Epidermal melanocyte (primary cell): ENCODE measurements around the gene CORO2A.
"Not testable (repeated sequence)": the region's sequence is repeated elsewhere in the genome, so short reads cannot be mapped to it uniquely, and the experiment has no call there.

Source experiments
- DNase-seq: peaks from one replicate; pipeline ENCODE4 v3.0.0; 2011; ENCODE audit warnings: low spot score; ENCODE audit not compliant: insufficient read length

The CORO2A gene

GRCh38 chr9:98191671-98192502 lies 550 bp downstream of the CORO2A start:
- no peak for DNase-seq

- no peak for DNase-seq
Measured at GRCh38 chr9:98191181-98191608, 1.2 kb downstream of the CORO2A start.

- no peak for DNase-seq
Measured at GRCh38 chr9:98190757-98191105, 1.7 kb downstream of the CORO2A start.

- no peak for DNase-seq
Measured at GRCh38 chr9:98189412-98189811, 3.0 kb downstream of the CORO2A start.

- no peak for DNase-seq
Measured at GRCh38 chr9:98187926-98188325, 4.5 kb downstream of the CORO2A start.

- no peak for DNase-seq
Measured at GRCh38 chr9:98186236-98186635, 6.2 kb downstream of the CORO2A start.

- DNase-seq = no peak
Measured at GRCh38 chr9:98185611-98186171, 6.7 kb downstream of the CORO2A start.

GRCh38 chr9:98185021-98185567 lies 7.3 kb downstream of the CORO2A start:
- DNase-seq = no peak

- no peak for DNase-seq
Measured at GRCh38 chr9:98184326-98184725, 8.1 kb downstream of the CORO2A start.

GRCh38 chr9:98182889-98183599 lies 9.4 kb downstream of the CORO2A start:
- DNase-seq = no peak

GRCh38 chr9:98182069-98182820 lies 10.2 kb downstream of the CORO2A start:
- no peak for DNase-seq

GRCh38 chr9:98181746-98182068 lies 10.7 kb downstream of the CORO2A start:
- DNase-seq = no peak

- no peak for DNase-seq
Measured at GRCh38 chr9:98180996-98181395, 11.4 kb downstream of the CORO2A start.

GRCh38 chr9:98178874-98179850 lies 13.3 kb downstream of the CORO2A start:
- DNase-seq = no peak

- DNase-seq = no peak
Measured at GRCh38 chr9:98176391-98177259, 15.8 kb downstream of the CORO2A start.

GRCh38 chr9:98175762-98176161 lies 16.7 kb downstream of the CORO2A start:
- no peak for DNase-seq

- no peak for DNase-seq
Measured at GRCh38 chr9:98175028-98175569, 17.3 kb downstream of the CORO2A start.

- DNase-seq = not testable (repeated sequence)
Measured at GRCh38 chr9:98174502-98174918, 17.9 kb downstream of the CORO2A start.

- no peak for DNase-seq
Measured at GRCh38 chr9:98173181-98173580, 19.3 kb downstream of the CORO2A start.
